HEK293 (cell line): ENCODE measurements around the gene TGM6.
A peak's percentile ranks its signal among the peaks of the same experiment; 100 is the strongest.

Experiments
- CTCF ChIA-PET: fragments of 350-600 bp; formaldehyde crosslinking; extraction: SDS; loops from one replicate; lab custom pipeline; 2021; ENCODE audit warnings: antibody characterized with exemption; lab: Yijun Ruan, JAX
- POLR2A ChIA-PET: fragments of 300-600 bp; formaldehyde crosslinking; extraction: SDS; loops from one replicate; lab custom pipeline; 2020; ENCODE audit warnings: antibody characterized with exemption, inconsistent platforms; lab: Yijun Ruan, JAX
- H3K27ac ChIP-seq: fragments of 200-500 bp; sonication (Bioruptor generic); 2 replicates; pipeline ENCODE4 v1.5.1; 2014; ENCODE audit warnings: low read depth, low read length, control low read depth, inconsistent platforms; ENCODE audit errors: extremely low read depth
- H3K36me3 ChIP-seq, 2 experiments: fragments of 200-500 bp in 1 of 2; sonication (Bioruptor generic) in 1 of 2; 1 replicate in 1 of 2; 2 replicates in 1 of 2; pipeline ENCODE4 v1.5.1; 2014 to 2017; ENCODE audit warnings: inconsistent platforms in 2 of 2, low read length in 2 of 2; ENCODE audit not compliant: control insufficient read depth in 2 of 2, insufficient read depth in 1 of 2
- H3K4me1 ChIP-seq: fragments of 200-500 bp; sonication (Bioruptor generic); 2 replicates; pipeline ENCODE4 v1.5.1; 2014; ENCODE audit warnings: mild to moderate bottlenecking, low read length, inconsistent platforms; ENCODE audit not compliant: control insufficient read depth, insufficient read depth
- H3K4me3 ChIP-seq: 2 replicates; pipeline ENCODE4 v1.5.1; 2011; ENCODE audit warnings: low read depth, mild to moderate bottlenecking, control low read depth, low read length, moderate library complexity
- H3K9me3 ChIP-seq: fragments of 200-500 bp; sonication (Bioruptor generic); 2 replicates; pipeline ENCODE4 v1.5.1; 2014; ENCODE audit warnings: low read depth, low read length, inconsistent platforms; ENCODE audit not compliant: control insufficient read depth, insufficient read depth
- EGR2 ChIP-seq: fragments of 450-650 bp; formaldehyde crosslinking; IDR thresholded peaks from 2 replicates; pipeline ENCODE4 v1.5.1; 2016; ENCODE audit warnings: low read depth, missing biosample characterization, missing genetic modification characterization
- MEIS1 ChIP-seq: sonication (generic); formaldehyde crosslinking; IDR thresholded peaks from 2 replicates; pipeline ENCODE4 v1.8.1; 2022; ENCODE audit warnings: missing genetic modification reagents, mild to moderate bottlenecking, borderline replicate concordance
- SETDB1 ChIP-seq: IDR thresholded peaks from one replicate; pipeline ENCODE4 v1.6.1; 2017; ENCODE audit warnings: mild to moderate bottlenecking, low read length, moderate library complexity, mixed read lengths; ENCODE audit not compliant: insufficient read length
- TRIM28 ChIP-seq: IDR thresholded peaks from 2 replicates; pipeline ENCODE4 v1.6.1; 2011; ENCODE audit warnings: low read length, control low read depth, borderline replicate concordance
- ZBTB17 ChIP-seq: fragments of 450-650 bp; formaldehyde crosslinking; IDR thresholded peaks from 2 replicates; pipeline ENCODE4 v1.5.1; 2016; ENCODE audit warnings: missing biosample characterization, missing genetic modification characterization
- ZBTB21 ChIP-seq: fragments of 450-650 bp; formaldehyde crosslinking; IDR thresholded peaks from 2 replicates; pipeline ENCODE4 v1.5.1; 2017; ENCODE audit warnings: missing biosample characterization, missing genetic modification characterization
- ZEB2 ChIP-seq: fragments of 450-650 bp; formaldehyde crosslinking; IDR thresholded peaks from 2 replicates; pipeline ENCODE4 v1.5.1; 2016; ENCODE audit warnings: missing biosample characterization, missing genetic modification characterization
- ZNF121 ChIP-seq: fragments of 450-650 bp; formaldehyde crosslinking; IDR thresholded peaks from 2 replicates; pipeline ENCODE4 v1.5.1; 2016; ENCODE audit warnings: missing biosample characterization, missing genetic modification characterization
- ZNF2 ChIP-seq: fragments of 450-650 bp; formaldehyde crosslinking; IDR thresholded peaks from 2 replicates; pipeline ENCODE4 v1.5.1; 2016; ENCODE audit warnings: missing biosample characterization, missing genetic modification characterization
- ZNF561 ChIP-seq: fragments of 450-650 bp; IDR thresholded peaks from 2 replicates; pipeline ENCODE4 v1.5.1; 2018; ENCODE audit warnings: missing biosample characterization, missing genetic modification characterization, borderline replicate concordance
- ZNF621 ChIP-seq: fragments of 450-650 bp; formaldehyde crosslinking; IDR thresholded peaks from 2 replicates; pipeline ENCODE4 v1.5.1; 2017; ENCODE audit warnings: missing biosample characterization, missing genetic modification characterization
- ZNF701 ChIP-seq: fragments of 450-650 bp; formaldehyde crosslinking; IDR thresholded peaks from 2 replicates; pipeline ENCODE4 v1.5.1; 2016; ENCODE audit warnings: missing biosample characterization, missing genetic modification characterization
- ZNF777 ChIP-seq: fragments of 450-650 bp; formaldehyde crosslinking; IDR thresholded peaks from 2 replicates; pipeline ENCODE4 v1.5.1; 2017; ENCODE audit warnings: missing biosample characterization, missing genetic modification characterization, borderline replicate concordance
- ZNF791 ChIP-seq: fragments of 450-650 bp; formaldehyde crosslinking; IDR thresholded peaks from 2 replicates; pipeline ENCODE4 v1.5.1; 2016; ENCODE audit warnings: missing biosample characterization, missing genetic modification characterization
- ZXDB ChIP-seq: fragments of 450-650 bp; formaldehyde crosslinking; IDR thresholded peaks from 2 replicates; pipeline ENCODE4 v1.5.1; 2016; ENCODE audit warnings: missing biosample characterization, missing genetic modification characterization
- TF ChIP-seq, protein P1 (sequence below): fragments of 450-650 bp; formaldehyde crosslinking; IDR thresholded peaks from 2 replicates; pipeline ENCODE4 v1.5.1; 2016; ENCODE audit warnings: missing biosample characterization, missing genetic modification characterization, borderline replicate concordance
- TF ChIP-seq, protein P2 (sequence below): fragments of 450-650 bp; formaldehyde crosslinking; IDR thresholded peaks from 2 replicates; pipeline ENCODE4 v1.5.1; 2016; ENCODE audit warnings: missing biosample characterization, missing genetic modification characterization
- TF ChIP-seq, protein P3 (sequence below): fragments of 450-650 bp; formaldehyde crosslinking; IDR thresholded peaks from 2 replicates; pipeline ENCODE4; 2016; ENCODE audit warnings: missing biosample characterization, missing genetic modification characterization

The TGM6 gene

DNA sequence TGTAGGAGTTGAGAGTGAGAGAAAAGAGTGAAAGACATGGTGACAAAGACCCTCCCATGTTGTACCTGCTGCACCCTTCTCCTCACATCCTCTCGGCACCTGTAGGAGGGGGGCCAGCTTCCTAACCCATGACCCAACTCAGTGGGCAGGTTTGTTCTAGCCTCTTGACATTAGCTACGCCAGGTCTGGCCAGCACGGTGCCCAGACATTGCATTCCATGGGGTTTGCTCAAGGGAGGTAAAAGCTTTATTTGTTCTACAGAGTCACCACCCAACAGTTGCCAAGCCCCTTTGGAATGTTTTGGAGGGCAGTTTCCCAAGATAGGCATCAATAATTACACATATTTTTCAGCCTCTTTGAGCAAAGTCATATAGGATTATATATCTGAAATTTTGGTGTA lies 22.7 kb upstream of the TGM6 start:
- CTCF ChIA-PET: interaction anchor here (2.0 kb wide), 1 partner anchor 93 kb away, joined by 11 read pairs; no protein-coding TSS in a partner anchor

DNA sequence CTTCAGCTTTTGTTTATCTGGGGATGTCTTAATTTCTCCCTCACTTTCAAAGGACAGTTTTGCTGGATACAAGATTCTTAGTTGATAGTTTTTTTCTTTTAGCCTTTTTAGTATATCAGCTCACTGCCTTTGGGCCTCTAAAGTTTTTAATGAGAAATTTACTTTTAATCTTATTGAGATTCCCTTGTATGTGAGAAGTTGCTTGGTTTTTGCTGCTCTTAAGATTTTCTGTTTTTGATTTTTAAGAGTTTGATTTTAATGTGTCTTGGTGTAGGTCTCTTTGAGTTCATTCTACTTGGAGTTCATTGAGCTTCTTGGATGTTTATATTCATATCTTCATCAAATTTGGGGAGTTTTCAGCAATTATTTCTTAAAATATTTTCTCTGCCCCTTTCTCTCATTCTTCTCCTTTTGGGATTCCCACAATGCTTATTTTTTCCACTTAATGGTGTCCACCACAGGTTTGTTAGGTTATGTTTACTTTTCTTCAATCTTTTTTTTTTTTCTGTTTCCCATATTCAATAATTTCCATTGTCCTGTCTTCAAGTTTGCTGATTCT lies 19.6 kb upstream of the TGM6 start:
- Histone ChIP-seq H3K9me3 (peaks cover 2% of the 10 kb centered on the region; the same call in 1 of the 2 replicates), H3K4me1 (no peaks in the 10 kb centered on the region), H3K27ac (no peak overlapping the region), H3K4me3 (no peak overlapping the region), H3K36me3 (no peaks in the 10 kb centered on the region)
- ChIA-PET CTCF (interaction anchor here (0.6 to 1.0 kb wide), 2 partner anchors 28 to 476 kb away, joined by 3 to 4 read pairs; no protein-coding TSS in a partner anchor), POLR2A (no interaction called here)
- TF ChIP-seq ZNF561 (tag by site-specific recombination): no peak
- peak; percentile 95 for TF ChIP-seq SETDB1
- TF ChIP-seq TRIM28: peak; percentile 84
- TF ChIP-seq ZNF791 (tag by site-specific recombination): peak; percentile 93
- TF ChIP-seq MEIS1: no peak
- TF ChIP-seq ZNF2 (tag by site-specific recombination): no peak
- TF ChIP-seq, protein P1, sequence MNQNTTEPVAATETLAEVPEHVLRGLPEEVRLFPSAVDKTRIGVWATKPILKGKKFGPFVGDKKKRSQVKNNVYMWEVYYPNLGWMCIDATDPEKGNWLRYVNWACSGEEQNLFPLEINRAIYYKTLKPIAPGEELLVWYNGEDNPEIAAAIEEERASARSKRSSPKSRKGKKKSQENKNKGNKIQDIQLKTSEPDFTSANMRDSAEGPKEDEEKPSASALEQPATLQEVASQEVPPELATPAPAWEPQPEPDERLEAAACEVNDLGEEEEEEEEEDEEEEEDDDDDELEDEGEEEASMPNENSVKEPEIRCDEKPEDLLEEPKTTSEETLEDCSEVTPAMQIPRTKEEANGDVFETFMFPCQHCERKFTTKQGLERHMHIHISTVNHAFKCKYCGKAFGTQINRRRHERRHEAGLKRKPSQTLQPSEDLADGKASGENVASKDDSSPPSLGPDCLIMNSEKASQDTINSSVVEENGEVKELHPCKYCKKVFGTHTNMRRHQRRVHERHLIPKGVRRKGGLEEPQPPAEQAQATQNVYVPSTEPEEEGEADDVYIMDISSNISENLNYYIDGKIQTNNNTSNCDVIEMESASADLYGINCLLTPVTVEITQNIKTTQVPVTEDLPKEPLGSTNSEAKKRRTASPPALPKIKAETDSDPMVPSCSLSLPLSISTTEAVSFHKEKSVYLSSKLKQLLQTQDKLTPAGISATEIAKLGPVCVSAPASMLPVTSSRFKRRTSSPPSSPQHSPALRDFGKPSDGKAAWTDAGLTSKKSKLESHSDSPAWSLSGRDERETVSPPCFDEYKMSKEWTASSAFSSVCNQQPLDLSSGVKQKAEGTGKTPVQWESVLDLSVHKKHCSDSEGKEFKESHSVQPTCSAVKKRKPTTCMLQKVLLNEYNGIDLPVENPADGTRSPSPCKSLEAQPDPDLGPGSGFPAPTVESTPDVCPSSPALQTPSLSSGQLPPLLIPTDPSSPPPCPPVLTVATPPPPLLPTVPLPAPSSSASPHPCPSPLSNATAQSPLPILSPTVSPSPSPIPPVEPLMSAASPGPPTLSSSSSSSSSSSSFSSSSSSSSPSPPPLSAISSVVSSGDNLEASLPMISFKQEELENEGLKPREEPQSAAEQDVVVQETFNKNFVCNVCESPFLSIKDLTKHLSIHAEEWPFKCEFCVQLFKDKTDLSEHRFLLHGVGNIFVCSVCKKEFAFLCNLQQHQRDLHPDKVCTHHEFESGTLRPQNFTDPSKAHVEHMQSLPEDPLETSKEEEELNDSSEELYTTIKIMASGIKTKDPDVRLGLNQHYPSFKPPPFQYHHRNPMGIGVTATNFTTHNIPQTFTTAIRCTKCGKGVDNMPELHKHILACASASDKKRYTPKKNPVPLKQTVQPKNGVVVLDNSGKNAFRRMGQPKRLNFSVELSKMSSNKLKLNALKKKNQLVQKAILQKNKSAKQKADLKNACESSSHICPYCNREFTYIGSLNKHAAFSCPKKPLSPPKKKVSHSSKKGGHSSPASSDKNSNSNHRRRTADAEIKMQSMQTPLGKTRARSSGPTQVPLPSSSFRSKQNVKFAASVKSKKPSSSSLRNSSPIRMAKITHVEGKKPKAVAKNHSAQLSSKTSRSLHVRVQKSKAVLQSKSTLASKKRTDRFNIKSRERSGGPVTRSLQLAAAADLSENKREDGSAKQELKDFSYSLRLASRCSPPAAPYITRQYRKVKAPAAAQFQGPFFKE: no peak
- TF ChIP-seq ZNF701: no peak
- TF ChIP-seq EGR2: no peak
- no peak for TF ChIP-seq ZEB2 (tag by site-specific recombination)

More for the DNA sequence above, 22.7 kb upstream of the TGM6 start:
- Histone ChIP-seq H3K36me3 (no peaks in the 10 kb centered on the region), H3K27ac (no peak overlapping the region), H3K4me3 (no peak overlapping the region), H3K4me1 (no peaks in the 10 kb centered on the region), H3K9me3 (peaks cover 2% of the 10 kb centered on the region; the same call in 1 of the 2 replicates)
- TF ChIP-seq, protein P2, sequence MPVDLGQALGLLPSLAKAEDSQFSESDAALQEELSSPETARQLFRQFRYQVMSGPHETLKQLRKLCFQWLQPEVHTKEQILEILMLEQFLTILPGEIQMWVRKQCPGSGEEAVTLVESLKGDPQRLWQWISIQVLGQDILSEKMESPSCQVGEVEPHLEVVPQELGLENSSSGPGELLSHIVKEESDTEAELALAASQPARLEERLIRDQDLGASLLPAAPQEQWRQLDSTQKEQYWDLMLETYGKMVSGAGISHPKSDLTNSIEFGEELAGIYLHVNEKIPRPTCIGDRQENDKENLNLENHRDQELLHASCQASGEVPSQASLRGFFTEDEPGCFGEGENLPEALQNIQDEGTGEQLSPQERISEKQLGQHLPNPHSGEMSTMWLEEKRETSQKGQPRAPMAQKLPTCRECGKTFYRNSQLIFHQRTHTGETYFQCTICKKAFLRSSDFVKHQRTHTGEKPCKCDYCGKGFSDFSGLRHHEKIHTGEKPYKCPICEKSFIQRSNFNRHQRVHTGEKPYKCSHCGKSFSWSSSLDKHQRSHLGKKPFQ (tag by site-specific recombination): no peak
- TF ChIP-seq, protein P3, sequence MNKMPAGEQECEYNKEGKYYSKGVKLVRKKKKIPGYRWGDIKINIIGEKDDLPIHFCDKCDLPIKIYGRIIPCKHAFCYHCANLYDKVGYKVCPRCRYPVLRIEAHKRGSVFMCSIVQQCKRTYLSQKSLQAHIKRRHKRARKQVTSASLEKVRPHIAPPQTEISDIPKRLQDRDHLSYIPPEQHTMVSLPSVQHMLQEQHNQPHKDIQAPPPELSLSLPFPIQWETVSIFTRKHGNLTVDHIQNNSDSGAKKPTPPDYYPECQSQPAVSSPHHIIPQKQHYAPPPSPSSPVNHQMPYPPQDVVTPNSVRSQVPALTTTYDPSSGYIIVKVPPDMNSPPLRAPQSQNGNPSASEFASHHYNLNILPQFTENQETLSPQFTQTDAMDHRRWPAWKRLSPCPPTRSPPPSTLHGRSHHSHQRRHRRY (tag by site-specific recombination): no peak
- no peak for TF ChIP-seq ZNF621
- TF ChIP-seq ZXDB (tag by site-specific recombination): no peak
- TF ChIP-seq ZNF777 (tag by site-specific recombination): no peak
- TF ChIP-seq ZBTB17 (tag by site-specific recombination): no peak
- no peak for TF ChIP-seq ZBTB21 (tag by site-specific recombination)
- no peak for TF ChIP-seq ZNF121 (tag by site-specific recombination)
- POLR2A ChIA-PET: interaction anchor here (0.5 kb wide), 1 partner anchor 270 kb away, joined by 5 read pairs; no protein-coding TSS in a partner anchor
